Astrocyte of the spinal cord (primary cell): ENCODE data around the gene MCRS1.
"Not testable (repeated sequence)": the region's sequence is repeated elsewhere in the genome, so short reads cannot be mapped to it uniquely, and the experiment has no call there.

Experiments used
- DNase-seq: peaks from one replicate; pipeline ENCODE4 v3.0.0; 2011; ENCODE audit warnings: low read depth, low spot score
- H3K4me3 ChIP-seq: 2 replicates; pipeline ENCODE4 v1.5.1; 2011; ENCODE audit warnings: low read depth, mild to moderate bottlenecking, low read length, moderate library complexity
- in situ Hi-C: cut with HindIII; loops from 2 replicates; pipeline ENCODE4 v1.10.0; 2017; ENCODE audit warnings: low sequenced_read_pairs
- TF ChIP-seq, protein P1 (sequence below): IDR thresholded peaks from 2 replicates; pipeline ENCODE4 v1.5.1; 2012; ENCODE audit warnings: low read depth, mild to moderate bottlenecking, low read length, inconsistent platforms

MCRS1 gene

DNA sequence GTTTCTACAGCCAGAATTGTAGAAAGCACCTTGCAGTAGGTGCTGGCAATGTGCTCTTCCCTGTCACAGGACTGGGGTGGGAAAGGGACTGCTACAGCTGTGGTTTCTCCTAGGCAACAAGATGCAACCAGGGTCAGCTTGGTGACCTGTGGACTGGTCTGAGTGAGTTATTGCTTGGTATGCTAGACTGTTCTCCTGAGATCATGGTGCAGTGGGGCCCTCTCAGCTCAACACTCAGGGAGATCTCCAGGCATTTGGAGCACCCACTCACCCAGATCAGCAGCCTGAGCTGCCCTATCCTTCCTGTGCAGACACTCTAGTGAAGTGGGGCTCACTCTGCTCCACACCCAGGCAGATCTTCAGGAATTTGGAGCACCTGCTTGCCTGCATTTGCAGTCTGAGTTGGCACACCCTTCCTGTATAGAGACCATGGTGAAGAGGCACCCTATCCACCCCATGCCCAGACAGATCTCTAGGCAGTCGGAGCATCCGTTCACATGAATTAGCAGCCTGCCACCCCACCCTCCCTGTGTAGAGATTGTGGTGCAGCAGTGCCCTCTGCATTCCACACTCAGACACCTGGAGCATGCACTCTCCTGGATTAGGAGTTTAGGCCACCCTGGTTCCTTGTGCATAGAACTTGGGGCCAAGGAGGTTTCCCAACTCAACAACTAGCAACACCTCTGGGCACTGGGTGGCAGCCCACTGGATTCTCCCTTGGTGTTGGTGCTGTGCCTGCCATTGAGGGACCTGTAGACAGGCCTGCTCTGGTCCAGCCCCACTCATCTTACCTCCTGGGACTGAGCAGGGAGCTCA, 41.3 kb upstream of the MCRS1 start:
- TF ChIP-seq, protein P1, sequence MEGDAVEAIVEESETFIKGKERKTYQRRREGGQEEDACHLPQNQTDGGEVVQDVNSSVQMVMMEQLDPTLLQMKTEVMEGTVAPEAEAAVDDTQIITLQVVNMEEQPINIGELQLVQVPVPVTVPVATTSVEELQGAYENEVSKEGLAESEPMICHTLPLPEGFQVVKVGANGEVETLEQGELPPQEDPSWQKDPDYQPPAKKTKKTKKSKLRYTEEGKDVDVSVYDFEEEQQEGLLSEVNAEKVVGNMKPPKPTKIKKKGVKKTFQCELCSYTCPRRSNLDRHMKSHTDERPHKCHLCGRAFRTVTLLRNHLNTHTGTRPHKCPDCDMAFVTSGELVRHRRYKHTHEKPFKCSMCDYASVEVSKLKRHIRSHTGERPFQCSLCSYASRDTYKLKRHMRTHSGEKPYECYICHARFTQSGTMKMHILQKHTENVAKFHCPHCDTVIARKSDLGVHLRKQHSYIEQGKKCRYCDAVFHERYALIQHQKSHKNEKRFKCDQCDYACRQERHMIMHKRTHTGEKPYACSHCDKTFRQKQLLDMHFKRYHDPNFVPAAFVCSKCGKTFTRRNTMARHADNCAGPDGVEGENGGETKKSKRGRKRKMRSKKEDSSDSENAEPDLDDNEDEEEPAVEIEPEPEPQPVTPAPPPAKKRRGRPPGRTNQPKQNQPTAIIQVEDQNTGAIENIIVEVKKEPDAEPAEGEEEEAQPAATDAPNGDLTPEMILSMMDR = no peak
- in situ Hi-C loops = no loop called here
- no peak overlapping the region for H3K4me3 ChIP-seq
- DNase-seq = no peak

DNA sequence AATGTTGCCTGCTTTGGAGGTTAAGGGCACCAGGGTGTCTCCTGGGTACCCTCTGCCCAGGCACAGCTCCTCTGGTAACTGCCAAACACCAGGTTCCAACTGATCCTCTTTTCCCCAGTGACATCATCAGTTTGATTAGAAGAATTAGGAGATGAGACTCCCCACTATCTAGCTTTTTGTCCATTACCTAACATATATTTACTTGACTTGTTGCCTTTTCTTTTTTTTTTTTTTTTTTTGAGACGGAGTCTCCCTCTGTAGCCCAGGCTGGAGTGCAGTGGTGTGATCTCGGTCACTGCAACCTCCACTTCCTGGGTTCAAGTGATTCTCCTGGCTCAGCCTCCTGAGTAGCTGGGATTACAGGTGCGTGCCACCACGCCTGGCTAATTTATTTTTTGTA, 37.6 kb upstream of the MCRS1 start, which contains the start of gene FAM186B:
FAM186B (minus strand) TSS at position 101 of the 400 bp plus-strand sequence. CDS start 162 bp downstream, outside the sequence.
- in situ Hi-C loops, H3K4me3 ChIP-seq, DNase-seq: not testable (repeated sequence)

DNA sequence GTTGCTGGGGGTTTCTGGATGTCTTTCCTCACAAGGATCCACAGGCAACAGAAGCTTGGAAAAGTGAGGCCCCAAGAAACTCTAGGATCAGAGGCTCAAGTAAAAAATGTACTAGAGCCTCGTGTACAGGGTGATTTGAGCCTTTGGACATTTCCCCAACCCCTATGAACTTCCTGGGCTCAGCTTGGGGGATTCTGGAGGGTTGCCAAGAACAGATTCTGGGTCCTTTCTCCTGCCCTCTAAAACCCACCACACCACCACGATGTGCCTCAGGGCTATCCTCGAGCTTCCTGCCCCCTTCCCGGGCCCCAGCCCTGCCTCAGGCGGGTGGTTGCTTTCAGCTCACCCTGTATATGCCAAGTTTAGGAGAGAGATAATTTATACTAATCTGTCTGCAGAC, 36.9 kb upstream of the MCRS1 start:
- no peak overlapping the region for H3K4me3 ChIP-seq
- TF ChIP-seq, protein P1 = no peak
- in situ Hi-C loops = no loop called here
- DNase-seq = no peak

DNA sequence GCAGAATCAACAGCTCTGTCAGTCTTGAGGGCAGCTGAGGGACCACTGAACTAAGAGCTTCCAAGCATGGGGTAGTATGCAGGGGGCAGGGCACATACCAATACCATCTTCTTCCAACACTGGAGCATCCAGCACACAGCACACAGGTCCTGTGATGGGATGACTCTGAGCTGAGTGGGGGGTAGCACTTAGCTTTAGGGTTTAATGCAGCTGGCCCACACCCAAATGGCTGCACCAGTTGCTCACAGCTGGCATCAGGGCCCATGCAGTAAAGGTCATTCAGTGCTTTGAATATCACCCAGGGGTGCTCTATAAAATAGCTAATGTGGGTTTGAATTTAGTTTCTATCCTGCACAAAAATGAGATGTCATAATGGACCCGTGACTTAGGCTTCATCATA, 35.8 kb upstream of the MCRS1 start:
- TF ChIP-seq, protein P1 = no peak
- no peak for DNase-seq
- in situ Hi-C loops = no loop called here
- H3K4me3 ChIP-seq = no peak overlapping the region

DNA sequence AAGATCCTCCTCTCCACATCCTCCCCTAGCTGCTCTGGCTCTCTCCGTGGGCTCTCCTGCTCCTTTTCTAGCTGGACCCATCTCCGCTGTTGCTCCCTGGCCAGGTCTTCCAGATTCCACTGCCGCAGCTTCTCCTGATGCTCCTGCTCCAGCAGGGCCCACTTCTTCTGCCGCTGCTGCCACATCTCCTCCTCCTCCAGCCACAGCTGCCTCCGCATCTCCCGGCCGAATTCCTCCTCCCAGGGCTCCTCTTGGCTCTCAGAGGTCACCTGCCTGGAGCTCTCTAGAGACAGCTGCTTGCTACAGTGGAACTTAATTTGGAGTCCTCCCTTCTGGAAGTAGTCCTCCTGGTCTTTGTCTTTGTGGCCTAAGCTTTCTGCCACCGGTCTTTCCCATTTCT, 32.0 kb upstream of the MCRS1 start:
- H3K4me3 ChIP-seq = no peak overlapping the region
- in situ Hi-C loops = no loop called here
- TF ChIP-seq, protein P1 = no peak
- no peak for DNase-seq

DNA sequence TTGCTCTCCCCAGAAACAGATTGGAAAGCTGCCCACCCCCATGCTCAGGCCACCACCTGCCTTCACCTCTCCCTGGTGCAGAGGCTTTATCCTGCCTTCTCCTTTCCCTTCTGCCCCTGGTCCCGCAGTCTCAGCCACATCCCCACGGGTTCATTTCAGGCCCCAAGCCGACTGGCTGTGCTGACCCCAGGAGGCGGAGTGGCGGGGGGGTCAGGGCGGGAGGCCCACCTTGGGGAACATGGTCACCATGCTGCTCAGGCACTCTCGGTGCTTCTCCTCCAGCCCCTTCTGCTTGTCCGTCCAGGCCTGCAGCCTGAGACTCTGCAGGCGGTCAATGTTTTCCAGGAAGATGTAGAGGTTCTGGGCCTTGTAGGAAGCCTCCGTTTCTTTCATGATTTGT, 30.6 kb upstream of the MCRS1 start:
- DNase-seq = no peak
- in situ Hi-C loops = no loop called here
- H3K4me3 ChIP-seq = no peak overlapping the region
- TF ChIP-seq, protein P1 = no peak

DNA sequence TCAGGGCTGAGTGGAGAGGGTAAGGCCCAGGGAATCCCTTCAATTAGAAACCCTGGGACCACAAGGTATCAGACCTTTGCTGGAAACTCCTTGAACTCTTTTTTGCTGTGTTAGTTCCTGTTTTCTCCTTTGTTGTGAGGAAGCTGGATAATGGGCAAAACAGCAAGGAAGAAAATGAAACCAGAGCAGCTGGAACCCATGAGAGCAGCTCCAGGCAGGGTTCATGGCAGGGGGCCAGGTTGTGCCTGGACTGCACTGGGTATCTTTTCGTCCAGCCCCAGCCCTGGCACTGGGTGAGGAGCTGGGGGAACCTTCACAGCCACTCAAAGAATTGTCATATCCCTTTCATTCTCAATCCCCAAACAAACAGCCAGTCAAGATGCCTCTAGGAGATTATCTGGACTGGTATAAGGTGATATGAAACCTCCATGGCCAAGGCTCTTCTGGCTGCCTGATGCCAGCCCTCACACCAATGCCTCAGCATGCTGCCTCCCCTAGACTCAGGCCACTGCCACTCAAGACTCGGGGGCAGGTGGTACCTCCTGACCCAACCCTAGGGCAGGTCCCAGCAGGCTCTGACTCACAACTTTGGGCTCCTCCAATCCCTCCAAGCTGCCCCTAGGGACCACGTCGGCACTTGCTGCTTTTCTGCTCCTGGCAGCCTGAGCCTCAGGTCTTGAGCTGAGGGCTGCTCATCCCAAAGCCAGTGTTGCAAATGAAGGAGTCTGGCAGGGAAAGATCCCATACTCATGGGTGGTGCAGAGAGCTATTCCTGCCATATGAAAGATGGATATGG, 21.0 kb upstream of the MCRS1 start:
- TF ChIP-seq, protein P1 = no peak

More for the DNA sequence above, 21.0 kb upstream of the MCRS1 start:
- no peak for DNase-seq
- no peak overlapping the region for H3K4me3 ChIP-seq
- in situ Hi-C loops = no loop called here
